PC-3 (cell line): ENCODE measurements around the gene C11orf24. TPM values are rescaled to one million over a fixed set of nuclear protein-coding genes. Genes with fewer than 3 reads are reported as not detected.

ENCODE experiments used
- ATAC-seq: fragments of 200-7000 bp; cut with Tn5 transposase; 2 replicates; pipeline ENCODE4 v1.9.1; 2020; ENCODE audit warnings: mild to moderate bottlenecking, moderate library complexity
- BruUV-seq: library from RNA; stranded (reverse); fragments of 400-500 nt; replicated peaks from 2 replicates; lab custom pipeline; 2021; lab: Mats Ljungman, UMichigan
- CTCF ChIA-PET: fragments of 300-600 bp; sonication (Branson Sonifier 250); formaldehyde crosslinking; loops from one replicate; lab custom pipeline; 2022; ENCODE audit warnings: antibody characterized with exemption; lab: Charles Lee
- POLR2A ChIA-PET: fragments of 300-600 bp; sonication (Branson Sonifier 250); formaldehyde crosslinking; loops from one replicate; lab custom pipeline; 2022; ENCODE audit warnings: antibody characterized with exemption; ENCODE audit not compliant: unreplicated experiment; lab: Charles Lee
- DNase-seq: peaks from one replicate; pipeline ENCODE4 v3.0.0-alpha.2; 2015
- H2AFZ ChIP-seq: fragments of 300-600 bp; sonication (generic); 2 replicates; pipeline ENCODE4 v1.6.0; 2016; ENCODE audit warnings: antibody characterized with exemption, low read length
- H3F3A ChIP-seq: fragments of 300-600 bp; sonication (generic); one replicate; pipeline ENCODE4 v1.6.0; 2017; ENCODE audit warnings: antibody characterized with exemption, low read length, control low read depth, mild to moderate bottlenecking; ENCODE audit not compliant: unreplicated experiment
- H3K27ac ChIP-seq: fragments of 300-600 bp; sonication (generic); 2 replicates; pipeline ENCODE4 v1.5.1; 2016; ENCODE audit warnings: mild to moderate bottlenecking, low read length
- H3K27me3 ChIP-seq: fragments of 300-600 bp; sonication (generic); 2 replicates; pipeline ENCODE4 v1.6.1; 2016; ENCODE audit warnings: low read length, mixed read lengths
- H3K36me3 ChIP-seq: fragments of 300-600 bp; sonication (generic); 2 replicates; pipeline ENCODE4 v1.6.1; 2016; ENCODE audit warnings: low read depth, mixed run types, low read length, mixed read lengths
- H3K4me1 ChIP-seq: fragments of 300-600 bp; sonication (generic); 2 replicates; pipeline ENCODE4 v1.5.1; 2016; ENCODE audit warnings: low read length; ENCODE audit not compliant: insufficient read depth
- H3K4me2 ChIP-seq: fragments of 300-600 bp; sonication (generic); 2 replicates; pipeline ENCODE4 v1.6.0; 2016; ENCODE audit warnings: low read length
- H3K4me3 ChIP-seq: fragments of 300-600 bp; sonication (generic); 2 replicates; pipeline ENCODE4 v1.5.1; 2016; ENCODE audit warnings: mild to moderate bottlenecking, low read length, mixed read lengths
- H3K79me2 ChIP-seq: fragments of 300-600 bp; sonication (generic); 2 replicates; pipeline ENCODE4 v1.6.1; 2017; ENCODE audit warnings: low read length, mixed read lengths
- H3K9ac ChIP-seq: fragments of 300-600 bp; sonication (generic); 2 replicates; pipeline ENCODE4 v1.6.0; 2016; ENCODE audit warnings: mild to moderate bottlenecking, low read length
- H3K9me2 ChIP-seq: fragments of 300-600 bp; sonication (generic); replicated peaks from 2 replicates; pipeline ENCODE4 v1.6.1; 2016; ENCODE audit warnings: mixed run types, low read length, mixed read lengths
- H3K9me3 ChIP-seq: fragments of 300-600 bp; sonication (generic); 2 replicates; pipeline ENCODE4 v1.6.1; 2016; ENCODE audit warnings: low read length, mixed read lengths
- H4K20me1 ChIP-seq: fragments of 300-600 bp; sonication (generic); 2 replicates; pipeline ENCODE4 v1.6.1; 2016; ENCODE audit warnings: low read length, mixed read lengths
- CTCF ChIP-seq: fragments of 300-600 bp; sonication (generic); conservative IDR thresholded peaks from 2 replicates; pipeline ENCODE4 v1.5.1; 2017; ENCODE audit warnings: antibody characterized with exemption, low read depth, mild to moderate bottlenecking, low read length
- EZH2 ChIP-seq: fragments of 300-600 bp; sonication (generic); IDR thresholded peaks from one replicate; pipeline ENCODE4 v1.6.1; 2017; ENCODE audit warnings: antibody characterized with exemption, mild to moderate bottlenecking, low read length; ENCODE audit not compliant: unreplicated experiment
- EZH2phosphoT487 ChIP-seq: fragments of 300-600 bp; sonication (generic); IDR thresholded peaks from 2 replicates; pipeline ENCODE4 v1.6.1; 2018; ENCODE audit warnings: mild to moderate bottlenecking, antibody characterized with exemption, low read length, borderline replicate concordance
- intact Hi-C: fragments of 100-400 bp; cut with micrococcal nuclease; formaldehyde crosslinking; loops from 2 replicates; pipeline ENCODE4 v1.9.0; 2023
- total RNA-seq: library from RNA; depleted of rRNA; stranded (reverse); fragments of >200 nt; gene quantifications from 2 replicates; pipeline ENCODE4 v1.2.3, GENCODE V29; 2014

The C11orf24 gene
- total RNA-seq, 1 experiment from 2014 or later, result 75.9 TPM

DNA sequence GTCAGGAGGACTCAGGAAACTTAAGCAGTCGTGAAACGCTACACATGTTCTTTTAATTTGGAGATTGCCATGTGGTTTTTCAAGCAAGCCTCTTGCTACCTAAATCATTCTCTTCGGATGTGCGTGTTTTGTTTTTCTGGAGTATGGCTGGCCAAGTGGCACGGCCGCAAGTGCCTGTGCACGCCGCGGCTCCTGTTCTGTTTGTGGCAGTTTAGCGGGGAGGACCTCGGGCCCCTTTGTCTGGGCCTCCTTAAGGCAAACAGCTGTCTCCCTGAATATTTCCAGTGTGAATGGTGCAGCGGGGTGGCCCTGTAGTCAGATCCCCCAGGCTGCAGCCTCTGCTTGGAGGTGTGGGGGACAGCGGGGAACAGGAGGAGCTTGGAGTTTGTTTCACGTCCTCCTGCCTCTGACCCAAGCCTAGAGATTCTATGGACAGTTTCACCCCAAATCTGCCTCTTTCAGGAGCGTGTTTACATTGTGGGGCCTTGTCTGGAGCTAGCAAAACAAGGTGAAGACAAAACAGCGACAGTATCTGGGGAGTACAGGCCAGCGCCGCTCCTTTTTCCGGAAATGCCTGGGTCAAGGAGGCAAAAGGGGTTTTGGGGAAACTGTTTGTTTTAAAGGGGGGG lies 41.9 kb upstream of the C11orf24 start:
- Histone ChIP-seq H3K9me3 (no peaks in the 10 kb centered on the region), H4K20me1 (peaks cover 17% of the 10 kb centered on the region; the same call in 1 of the 2 replicates), H3K79me2 (peaks cover 57% of the 10 kb centered on the region), H3K4me1 (peaks cover 35% of the 10 kb centered on the region), H3K4me3 (peak overlapping the region; percentile 91), H3K9me2 (no peaks in the 10 kb centered on the region), H3K9ac (peak overlapping the region; percentile 93), H3K27me3 (no peaks in the 10 kb centered on the region), H3F3A (peaks cover 9% of the 10 kb centered on the region), H3K4me2 (peak overlapping the region; percentile 99), H3K27ac (peak overlapping the region; percentile 91), H2AFZ (peak overlapping the region; percentile 36), H3K36me3 (no peaks in the 10 kb centered on the region)
- no peak for ATAC-seq
- no peak for TF ChIP-seq CTCF
- ChIA-PET CTCF (interaction anchor here (0.5 kb wide), 1 partner anchor 104 kb away, joined by 3 read pairs; no protein-coding TSS in a partner anchor), POLR2A (no interaction called here)
- DNase-seq, result peak; percentile 33
- TSS peak; percentile 63 for BruUV-seq
- intact Hi-C loops, result loop anchor here (1.0 kb wide), 1 partner anchor 67 kb away; no protein-coding TSS in a partner anchor

DNA sequence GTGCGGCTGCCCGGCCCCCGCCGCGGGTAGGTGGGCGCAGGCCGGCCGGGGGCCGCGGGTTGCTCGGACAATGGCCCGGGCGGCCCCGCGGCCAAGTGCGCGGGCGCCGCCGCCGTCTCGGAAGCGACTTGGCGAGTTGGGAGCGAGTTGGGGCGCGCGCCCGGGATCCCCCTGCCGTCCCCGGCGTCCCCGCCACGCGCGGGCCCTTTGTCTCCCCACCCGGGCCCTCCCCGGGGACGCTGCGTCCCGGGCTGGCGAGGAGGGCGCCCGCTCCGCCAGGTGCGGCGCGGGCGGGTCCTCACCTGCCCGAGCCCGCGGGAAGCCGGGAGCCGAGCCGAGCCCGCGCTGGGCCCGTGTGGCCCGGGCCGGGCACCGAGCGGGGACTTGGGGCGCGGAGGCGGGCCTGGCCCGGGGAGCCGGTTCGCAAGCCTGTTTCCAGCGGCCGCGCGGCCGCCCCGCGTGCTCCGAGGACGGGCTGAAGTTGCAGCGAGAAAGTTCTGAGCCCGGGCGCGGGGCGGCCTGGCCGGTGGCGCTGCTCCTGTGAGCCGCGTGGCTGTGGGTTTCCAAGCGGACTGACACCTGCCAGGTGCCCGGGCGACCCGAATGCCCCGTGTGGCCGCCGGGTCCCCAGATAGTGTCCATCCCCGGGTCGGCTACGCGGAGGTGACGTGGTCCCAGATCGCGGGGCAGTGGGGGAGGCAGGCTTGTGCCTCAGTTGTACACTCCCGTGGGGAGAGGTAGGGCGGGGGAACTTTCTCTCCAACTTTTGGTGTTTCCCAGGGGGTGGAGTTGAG lies 41.2 kb upstream of the C11orf24 start:
- no peaks in the 10 kb centered on the region for H3K9me2 ChIP-seq
- peak overlapping the region; percentile 91 for H3K27ac ChIP-seq
- peak overlapping the region; percentile 91 for H3K4me3 ChIP-seq
- peak overlapping the region; percentile 99 for H3K4me2 ChIP-seq
- H3F3A ChIP-seq, result peaks cover 9% of the 10 kb centered on the region
- intact Hi-C loops, result no loop called here
- peak overlapping the region; percentile 93 for H3K9ac ChIP-seq
- BruUV-seq, result no TSS peak
- DNase-seq (peak; percentile 10), ATAC-seq (no peak)
- no peaks in the 10 kb centered on the region for H3K27me3 ChIP-seq
- TF ChIP-seq EZH2phosphoT487 (no peak), CTCF (no peak), EZH2 (no peak)
- POLR2A ChIA-PET, result no interaction called here
- peak overlapping the region; percentile 36 for H2AFZ ChIP-seq
- peaks cover 35% of the 10 kb centered on the region for H3K4me1 ChIP-seq
- H3K79me2 ChIP-seq, result peaks cover 50% of the 10 kb centered on the region
- no peaks in the 10 kb centered on the region for H3K36me3 ChIP-seq
- no peaks in the 10 kb centered on the region for H3K9me3 ChIP-seq
- CTCF ChIA-PET, result no interaction called here
- H4K20me1 ChIP-seq, result peaks cover 13% of the 10 kb centered on the region; the same call in 1 of the 2 replicates
